CD1c-positive myeloid dendritic cell (primary cell): ENCODE measurements around the gene IGF2R.
"Not testable (repeated sequence)": the region's sequence is repeated elsewhere in the genome, so short reads cannot be mapped to it uniquely, and the experiment has no call there.

ENCODE experiments used
- DNase-seq: peaks from one replicate; pipeline ENCODE4 v3.0.0-alpha.2; 2016; ENCODE audit errors: extremely low spot score

The IGF2R gene

DNA sequence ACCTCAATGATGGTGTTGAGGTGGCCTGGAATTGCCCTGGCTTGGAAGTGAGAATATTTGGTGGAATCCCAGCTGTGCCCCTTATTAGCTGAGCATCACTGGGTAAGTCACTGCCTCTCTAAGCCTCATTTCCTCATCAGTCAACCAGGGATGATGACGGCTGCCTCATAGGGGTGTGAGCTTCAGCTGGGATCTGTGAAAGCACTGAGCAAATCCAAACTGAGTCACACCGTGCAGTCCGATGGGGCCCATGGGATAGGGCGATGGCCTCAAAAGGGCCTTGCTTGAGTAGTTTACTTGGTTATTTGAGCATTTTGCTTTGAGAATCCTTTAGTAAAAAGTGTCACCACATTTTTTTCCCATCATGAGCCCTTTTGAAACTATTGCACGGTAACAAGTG lies 153.9 kb downstream of the IGF2R start:
- no peak for DNase-seq

- no peak for DNase-seq
Observed at GRCh38 chr6:160124007-160124406, 155.1 kb downstream of the IGF2R start.

DNA sequence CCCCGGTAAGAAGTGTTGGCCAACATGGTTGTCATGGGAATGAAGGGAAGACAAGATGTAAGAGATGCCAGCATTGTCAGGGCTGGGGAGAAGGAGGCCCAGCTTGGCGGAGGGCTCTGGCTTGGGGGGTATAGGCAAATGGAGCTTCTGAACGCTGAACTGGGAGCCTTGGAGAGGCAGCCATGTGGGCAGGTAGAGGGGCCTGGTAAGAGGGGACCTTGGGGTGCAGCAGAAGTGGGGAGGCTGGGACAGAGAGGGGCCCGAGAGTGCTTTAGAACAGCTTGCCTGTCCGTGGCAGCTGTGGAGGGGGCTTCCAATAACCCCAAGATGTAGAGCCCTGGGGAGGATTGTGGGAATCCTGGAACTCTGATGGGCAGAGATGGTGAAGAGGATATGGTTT lies 155.7 kb downstream of the IGF2R start:
- no peak for DNase-seq

- not testable (repeated sequence) for DNase-seq
Observed at GRCh38 chr6:160125105-160125504, 156.2 kb downstream of the IGF2R start.

- DNase-seq = no peak
Observed at GRCh38 chr6:160127270-160128124, 158.6 kb downstream of the IGF2R start.

GRCh38 chr6:160128125-160128683 lies 159.3 kb downstream of the IGF2R start:
- DNase-seq = no peak

DNA sequence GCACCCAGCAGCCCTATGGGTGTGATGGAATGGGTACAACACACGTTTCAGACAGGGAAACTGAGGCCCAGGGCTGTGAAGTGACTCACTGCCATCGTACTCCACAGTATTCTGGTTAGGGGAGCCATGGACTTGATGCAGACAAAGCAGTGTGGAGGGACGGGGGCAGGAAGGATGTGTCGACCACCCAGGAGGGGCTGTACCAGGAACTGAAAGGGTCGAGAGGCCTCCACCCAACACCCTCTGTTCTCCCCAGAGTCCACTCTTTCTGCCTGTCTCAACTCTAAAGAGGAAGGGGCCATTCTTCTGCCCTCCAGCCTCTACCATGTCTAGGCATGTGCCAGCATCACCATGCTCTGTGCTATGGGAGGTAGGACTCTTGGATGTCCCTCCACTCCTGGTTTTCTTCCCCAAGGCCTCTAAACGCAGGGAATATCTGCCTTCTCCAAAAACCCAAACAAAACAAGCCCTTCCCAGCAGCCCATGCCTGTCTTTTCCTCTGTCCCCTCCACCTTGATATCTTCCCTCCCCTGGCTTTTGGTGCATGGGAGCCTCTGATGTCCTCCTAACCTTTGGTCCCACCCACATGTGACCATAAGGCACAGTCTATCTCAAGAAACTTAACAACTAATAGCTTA lies 160.1 kb downstream of the IGF2R start:
- DNase-seq = no peak

- no peak for DNase-seq
Observed at GRCh38 chr6:160129881-160130615, 161.2 kb downstream of the IGF2R start.

- DNase-seq = no peak
Observed at GRCh38 chr6:160130729-160131484, 162.0 kb downstream of the IGF2R start.

DNA sequence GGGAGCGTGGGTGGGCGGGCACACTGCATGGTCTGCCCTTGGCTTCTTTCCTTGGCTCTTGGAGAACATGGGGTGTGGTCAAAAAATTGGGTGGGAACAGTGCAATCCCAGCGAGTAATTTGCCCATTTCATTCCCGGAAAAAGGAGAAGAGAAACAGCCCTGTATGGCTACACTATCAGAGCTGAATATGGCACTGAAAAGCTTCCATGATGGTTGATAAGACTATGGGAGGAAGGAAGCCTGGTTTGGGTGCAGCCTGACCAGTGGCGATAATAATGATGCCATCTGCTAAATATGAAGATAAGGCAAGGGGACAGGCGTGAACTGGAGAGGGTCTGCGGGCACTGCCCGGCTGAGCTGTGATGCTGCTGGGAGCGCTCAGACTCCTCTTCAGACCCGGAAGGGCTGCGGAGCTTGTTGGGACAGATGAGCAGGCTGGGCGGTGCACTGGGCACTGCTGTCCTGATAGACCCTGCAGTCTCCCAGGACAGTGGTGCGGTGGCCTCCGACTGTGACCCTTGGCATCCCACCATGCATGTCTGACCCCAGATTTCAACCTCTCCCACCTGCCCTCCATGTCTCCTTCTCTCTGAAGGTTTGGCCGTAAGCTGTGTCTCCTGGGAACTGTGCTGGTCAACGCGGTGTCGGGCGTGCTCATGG lies 162.9 kb downstream of the IGF2R start:
- DNase-seq = no peak

DNA sequence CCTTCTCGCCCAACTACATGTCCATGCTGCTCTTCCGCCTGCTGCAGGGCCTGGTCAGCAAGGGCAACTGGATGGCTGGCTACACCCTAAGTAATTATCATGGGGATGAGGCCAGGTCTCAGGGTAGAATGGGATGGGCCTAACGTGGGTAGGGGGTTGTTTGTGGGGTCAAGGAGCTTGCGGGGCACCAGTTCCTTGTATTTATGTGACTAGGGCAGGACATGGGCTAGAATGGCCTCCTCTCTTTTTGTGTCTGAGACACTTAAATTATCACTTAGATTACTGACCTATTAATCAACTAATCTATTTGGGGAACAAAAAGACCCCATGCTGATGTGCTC lies 163.4 kb downstream of the IGF2R start:
- no peak for DNase-seq

DNA sequence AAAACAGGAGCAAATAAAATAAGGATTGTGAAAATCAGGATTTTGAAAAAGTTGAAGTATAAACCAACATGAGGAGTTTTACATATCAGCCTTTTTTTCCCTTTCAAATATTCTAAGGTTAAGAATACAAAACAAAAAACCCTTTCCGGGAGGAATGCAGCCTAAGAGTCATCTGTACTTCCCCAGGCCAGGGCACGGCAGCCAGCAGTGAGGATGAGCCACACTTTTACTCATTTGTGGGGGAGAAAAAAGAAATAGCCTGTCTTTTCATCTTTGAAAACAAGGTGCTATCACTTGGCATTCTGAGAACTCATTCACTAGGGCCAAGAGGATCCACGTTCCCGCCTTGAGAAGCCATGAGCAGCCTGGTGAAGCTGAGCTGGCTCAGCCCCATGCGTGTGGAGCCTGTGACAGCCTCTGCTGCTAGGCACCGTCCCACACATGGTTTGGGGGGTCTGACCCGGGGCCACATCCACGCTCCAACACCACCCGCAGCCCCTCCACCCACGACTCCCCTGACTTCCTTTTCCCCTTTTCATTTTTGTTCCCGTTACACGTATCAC lies 164.0 kb downstream of the IGF2R start:
- no peak for DNase-seq

DNA sequence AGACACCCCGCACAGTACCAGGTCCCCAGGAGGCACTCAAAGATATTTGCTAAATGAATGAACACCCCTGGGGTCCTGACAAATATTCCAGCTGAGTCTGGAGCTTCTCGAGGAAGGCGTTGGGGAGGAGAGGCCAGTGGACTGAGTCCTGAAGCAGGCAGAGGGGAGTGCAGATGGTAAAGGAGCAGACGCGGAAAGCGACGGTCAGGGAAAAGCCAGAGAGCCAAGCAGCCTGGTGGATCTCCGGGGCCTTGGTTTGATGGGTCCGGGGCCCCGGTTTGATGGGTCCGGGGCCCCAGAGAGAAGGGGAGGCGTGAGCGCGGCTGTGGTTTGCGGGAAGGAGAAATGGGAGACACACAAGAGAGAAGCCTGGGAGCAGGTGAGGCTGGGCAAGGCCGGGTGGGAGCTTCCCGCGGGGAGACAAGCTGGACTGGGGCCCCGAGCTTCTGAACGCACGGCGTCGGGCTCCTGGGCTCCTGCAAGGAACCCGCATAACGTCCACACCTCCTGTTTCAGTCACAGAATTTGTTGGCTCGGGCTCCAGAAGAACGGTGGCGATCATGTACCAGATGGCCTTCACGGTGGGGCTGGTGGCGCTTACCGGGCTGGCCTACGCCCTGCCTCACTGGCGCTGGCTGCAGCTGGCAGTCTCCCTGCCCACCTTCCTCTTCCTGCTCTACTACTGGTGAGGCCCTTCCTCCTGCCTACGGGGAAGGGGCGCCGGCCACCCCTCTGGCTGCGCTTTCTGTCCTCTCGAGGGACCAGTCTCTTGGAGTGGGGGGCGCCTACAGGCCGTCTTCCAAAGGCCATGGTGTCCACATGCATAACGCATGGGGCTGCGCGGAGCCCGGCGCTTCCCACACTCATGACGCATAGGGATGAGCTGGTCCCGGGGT lies 164.8 kb downstream of the IGF2R start:
- no peak for DNase-seq

DNA sequence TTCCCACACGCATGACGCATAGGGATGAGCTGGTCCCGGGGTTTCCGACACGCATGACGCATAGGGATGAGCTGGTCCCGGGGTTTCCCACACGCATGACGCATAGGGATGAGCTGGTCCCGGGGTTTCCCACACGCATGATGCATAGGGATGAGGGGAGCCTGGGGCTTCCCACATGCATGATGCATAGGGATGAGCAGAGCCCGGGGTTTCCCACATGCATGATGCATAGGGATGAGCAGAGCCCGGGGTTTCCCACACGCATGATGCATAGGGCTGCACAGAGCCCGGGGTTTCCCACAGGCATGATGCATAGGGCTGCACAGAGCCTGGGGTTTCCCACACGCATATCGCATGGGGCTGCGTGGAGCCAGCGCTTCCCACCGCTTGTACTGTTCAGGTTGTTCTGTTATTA lies 165.5 kb downstream of the IGF2R start:
- peak; percentile 1 for DNase-seq

DNA sequence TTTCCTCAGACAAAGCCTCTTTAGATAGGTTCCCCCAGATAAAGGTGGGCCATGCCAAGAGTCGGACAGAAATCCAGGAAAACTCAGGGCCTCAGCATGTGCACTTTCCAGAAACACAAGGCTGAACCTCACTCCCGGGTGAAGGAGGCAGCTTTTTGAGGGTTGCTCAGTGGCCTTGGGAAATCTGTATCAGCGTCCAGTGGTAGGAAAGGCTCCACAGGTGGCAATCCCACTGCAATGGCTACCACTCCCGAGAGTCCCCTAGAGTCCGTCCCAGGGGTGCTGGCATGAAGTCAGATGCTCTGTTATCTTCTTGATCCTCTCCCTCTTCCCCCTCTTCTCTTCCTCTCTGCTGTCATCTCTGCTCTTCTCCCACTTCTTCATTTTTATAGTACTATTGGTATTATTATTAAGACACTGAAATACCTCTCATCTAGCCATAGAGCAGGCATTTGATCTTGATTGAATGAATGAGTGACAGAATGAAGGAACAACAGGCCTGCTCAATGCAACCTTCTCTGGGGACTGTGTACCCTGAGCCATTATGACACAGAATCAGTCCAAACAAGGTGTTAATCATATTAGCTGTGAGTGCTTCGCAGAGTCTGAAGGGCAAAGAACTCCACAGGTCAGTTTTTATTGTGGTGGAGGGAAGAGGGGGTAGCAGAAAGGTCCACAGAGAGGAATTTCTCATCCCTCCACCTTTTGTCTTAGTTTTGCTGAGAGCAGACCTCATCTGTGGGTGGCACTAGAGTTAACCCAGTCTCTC lies 166.1 kb downstream of the IGF2R start:
- no peak for DNase-seq

- no peak for DNase-seq
Observed at GRCh38 chr6:160135907-160136655, 167.2 kb downstream of the IGF2R start.

- no peak for DNase-seq
Observed at GRCh38 chr6:160137130-160137988, 168.5 kb downstream of the IGF2R start.
